ENCODE data around the gene PTPRN2. TPM values are rescaled to one million over a fixed set of nuclear protein-coding genes. Genes with fewer than 3 reads are reported as not detected.

PTPRN2 gene
- total and polyA plus RNA-seq, 2 of the 8 experiments (the other 6 are each of a cell fraction or from before 2014, with no cell fraction given), result 2.6 to 4.5 TPM

DNA sequence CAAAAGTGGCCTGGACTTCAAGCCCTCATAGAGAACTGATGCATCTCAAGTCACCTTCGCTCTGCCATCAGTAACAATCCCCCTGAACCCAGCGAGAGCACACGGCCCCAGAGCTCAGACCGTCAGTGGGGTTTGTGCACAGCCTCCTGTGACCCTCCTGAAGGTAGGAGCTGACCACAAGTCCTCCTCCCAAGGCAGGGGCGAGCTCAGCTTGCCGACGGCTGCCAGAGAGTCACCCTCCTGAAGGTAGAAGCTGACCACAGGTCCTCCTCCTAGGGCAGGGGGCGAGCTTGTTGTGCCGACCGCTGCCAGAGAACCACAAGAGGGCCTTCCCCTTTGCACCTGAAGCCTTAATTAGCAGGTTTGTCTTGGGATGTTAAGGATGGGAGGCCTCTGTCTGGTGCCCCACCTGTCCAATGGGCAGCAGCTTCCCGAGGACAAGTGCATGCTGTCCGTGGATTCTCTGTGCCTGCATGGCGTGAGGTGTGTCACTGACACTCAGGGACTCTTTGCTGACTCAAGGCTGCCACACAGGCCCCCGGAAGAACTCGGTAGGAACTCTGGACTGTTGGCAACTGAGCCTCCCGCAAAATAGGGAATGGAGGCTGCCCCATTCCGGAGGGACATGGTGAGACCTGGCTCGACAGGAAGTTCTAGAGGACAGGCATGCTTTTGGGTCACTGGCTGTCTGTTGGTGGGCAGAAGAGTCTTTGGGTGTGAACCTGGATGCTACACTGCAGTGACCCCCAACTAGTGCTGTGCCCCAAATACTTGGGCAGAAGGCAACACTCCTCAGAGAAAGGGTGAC is 763.4 kb downstream of the PTPRN2 start:
- no peak overlapping the region for H4K8ac ChIP-seq (ENCODE audit: extremely low read depth, insufficient read depth, low read length)
- 0 out of 2 replicates have a peak overlapping the region, but pooled peaks have one; percentile 33 for H2AK5ac ChIP-seq (ENCODE audit: low read depth, low read length)
- H3K9ac ChIP-seq (replicated peaks in 1 of 4; ENCODE audit: extremely low read depth in 1 of 4, low read depth in 3 of 4, low read length in 3 of 4), result no peak overlapping the region
- H4K20me1 ChIP-seq (replicated peaks in 1 of 2; ENCODE audit: control insufficient read depth in 1 of 2, insufficient read depth in 2 of 2, low read length in 2 of 2), result peaks cover 0 to 17% of the 10 kb centered on the region in 2 experiments
- no peak overlapping the region for H3K14ac ChIP-seq (ENCODE audit: insufficient read length)
- no peak for FAIRE-seq
- DNase-seq (ENCODE audit: low read depth in 1 of 2, low spot score in 2 of 2), result no peak
- H3K56ac ChIP-seq (replicated peaks; ENCODE audit: insufficient read length, low read depth, low read length), result no peak overlapping the region
- H3K4me3 ChIP-seq (ENCODE audit: extremely low read depth in 1 of 4, insufficient read depth in 2 of 4, low read depth in 3 of 4, low read length in 4 of 4), result no peak overlapping the region
- TF ChIP-seq PHF8 (conservative IDR thresholded peaks at IDR 0.05; ENCODE audit: low read depth, low read length) (no peak), RNF2 (IDR thresholded peaks at IDR 0.05; ENCODE audit: borderline replicate concordance, low read depth, low read length, missing control alignments, poor library complexity, severe bottlenecking) (no peak), SIN3A (conservative IDR thresholded peaks at IDR 0.05 in 1 of 2, IDR thresholded peaks at IDR 0.05 in 1 of 2; ENCODE audit: low read depth in 1 of 2, low read length in 2 of 2) (no peak), BRCA1 (IDR thresholded peaks at IDR 0.05; ENCODE audit: low read depth, low read length) (no peak), KDM4A (IDR thresholded peaks at IDR 0.05; ENCODE audit: low read depth, low read length, severe bottlenecking) (no peak), NANOG (IDR thresholded peaks at IDR 0.05; ENCODE audit: insufficient read depth, low read depth, low read length, poor library complexity, severe bottlenecking) (no peak)
- TF ChIP-seq, protein P1, sequence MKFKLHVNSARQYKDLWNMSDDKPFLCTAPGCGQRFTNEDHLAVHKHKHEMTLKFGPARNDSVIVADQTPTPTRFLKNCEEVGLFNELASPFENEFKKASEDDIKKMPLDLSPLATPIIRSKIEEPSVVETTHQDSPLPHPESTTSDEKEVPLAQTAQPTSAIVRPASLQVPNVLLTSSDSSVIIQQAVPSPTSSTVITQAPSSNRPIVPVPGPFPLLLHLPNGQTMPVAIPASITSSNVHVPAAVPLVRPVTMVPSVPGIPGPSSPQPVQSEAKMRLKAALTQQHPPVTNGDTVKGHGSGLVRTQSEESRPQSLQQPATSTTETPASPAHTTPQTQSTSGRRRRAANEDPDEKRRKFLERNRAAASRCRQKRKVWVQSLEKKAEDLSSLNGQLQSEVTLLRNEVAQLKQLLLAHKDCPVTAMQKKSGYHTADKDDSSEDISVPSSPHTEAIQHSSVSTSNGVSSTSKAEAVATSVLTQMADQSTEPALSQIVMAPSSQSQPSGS (IDR thresholded peaks at IDR 0.05; ENCODE audit: low read length), result no peak
- TF ChIP-seq, protein P2, sequence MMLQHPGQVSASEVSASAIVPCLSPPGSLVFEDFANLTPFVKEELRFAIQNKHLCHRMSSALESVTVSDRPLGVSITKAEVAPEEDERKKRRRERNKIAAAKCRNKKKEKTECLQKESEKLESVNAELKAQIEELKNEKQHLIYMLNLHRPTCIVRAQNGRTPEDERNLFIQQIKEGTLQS (IDR thresholded peaks at IDR 0.05; ENCODE audit: insufficient read depth, low read depth, low read length), result no peak
- no peak overlapping the region for H2BK120ac ChIP-seq (replicated peaks; ENCODE audit: low read depth, low read length)
- H3K27ac ChIP-seq (ENCODE audit: low read depth, low read length), result no peak overlapping the region
- H3K9me3 ChIP-seq (ENCODE audit: insufficient read depth in 2 of 2, low read depth in 1 of 2, low read length in 1 of 2), result 0 out of 4 replicates have a peak, but pooled peaks cover 0 to 3% of the 10 kb centered on the region in 2 experiments
- no peak overlapping the region for H3K4ac ChIP-seq (replicated peaks; ENCODE audit: insufficient read length, low read depth, low read length)
- H4K91ac ChIP-seq (replicated peaks; ENCODE audit: insufficient read length, low read length), result no peak overlapping the region
- H3K23me2 ChIP-seq (ENCODE audit: low read depth, low read length), result peaks cover 21% of the 10 kb centered on the region; the same call in 1 of the 2 replicates
- H2BK15ac ChIP-seq (ENCODE audit: low read length), result no peak overlapping the region
- H3K79me2 ChIP-seq (ENCODE audit: control insufficient read depth in 1 of 2, insufficient read depth in 2 of 2, low read length in 2 of 2), result no peaks in the 10 kb centered on the region
- no peak overlapping the region for H2BK12ac ChIP-seq (ENCODE audit: low read depth, low read length)
- POLR2A ChIA-PET (ENCODE audit: partially characterized antibody), result no interaction called here
- no peak overlapping the region for H2BK20ac ChIP-seq (ENCODE audit: low read length)
- WGBS, 2 experiments (ENCODE audit: extremely low coverage in 1 of 2, insufficient coverage in 1 of 2, insufficient read length in 1 of 2, insufficient replicate concordance in 2 of 2, low coverage in 1 of 2, low lambda C conversion rate in 2 of 2, missing lambda C conversion rate in 1 of 2), result 86% methylated on average over 16 of the region's 18 CpGs; no CpG with 5 or more reads in 1 of the 2 experiments
- H2AFZ ChIP-seq (ENCODE audit: low read length), result no peak overlapping the region
- no peak overlapping the region for H2BK5ac ChIP-seq (ENCODE audit: low read depth, low read length)
- H3K4me1 ChIP-seq (replicated peaks in 1 of 4; ENCODE audit: control insufficient read depth in 3 of 4, insufficient read depth in 4 of 4, low read length in 3 of 4), result no peaks in the 10 kb centered on the region
- H3K27me3 ChIP-seq (replicated peaks in 1 of 4; ENCODE audit: control insufficient read depth in 3 of 4, extremely low read depth in 1 of 4, insufficient read depth in 3 of 4, low read length in 3 of 4), result no peaks in the 10 kb centered on the region; a peak in 1 of 7 replicates
- H3K4me2 ChIP-seq (ENCODE audit: insufficient read depth in 1 of 2, low read depth in 2 of 2, low read length in 2 of 2), result no peak overlapping the region
- H3K79me1 ChIP-seq (ENCODE audit: low read depth, low read length), result no peaks in the 10 kb centered on the region
- no peak overlapping the region for H3K23ac ChIP-seq (ENCODE audit: insufficient read length)
- H4K5ac ChIP-seq (ENCODE audit: insufficient read length, low read depth, low read length), result no peak overlapping the region
- H3K18ac ChIP-seq (ENCODE audit: extremely low read depth, low read length), result no peak overlapping the region
- no peaks in the 10 kb centered on the region for H3K36me3 ChIP-seq (ENCODE audit: control insufficient read depth in 2 of 4, insufficient read depth in 4 of 4, low read length in 3 of 4)
- CTCF ChIA-PET (ENCODE audit: partially characterized antibody), result interaction anchor here (1.0 to 1.3 kb wide), 3 partner anchors 16 to 32 kb away, joined by 3 to 8 read pairs (median 5); no protein-coding TSS in a partner anchor

Measured in H1 (cell line).